Vagina (tissue), 2 donors: Measurements from ENCODE around the gene APC.

ENCODE experiments used
- POLR2A ChIP-seq, 2 donors: fragments of 450-650 bp; IDR thresholded peaks; one replicate each; pipeline ENCODE4 v1.6.1; 2017; ENCODE audit warnings: antibody characterized with exemption in 2 of 2, mild to moderate bottlenecking in 2 of 2, moderate library complexity in 2 of 2
- TF ChIP-seq, protein P1 (sequence below), 3 experiments: fragments of 450-650 bp in 2 of 3; fragments of 200-600 bp in 1 of 3; sonication (generic) in 1 of 3; IDR thresholded peaks; one replicate each; pipeline ENCODE4 v1.5.1; 2017 to 2019; ENCODE audit warnings: antibody characterized with exemption in 3 of 3, mild to moderate bottlenecking in 2 of 3, moderate library complexity in 2 of 3

DNA sequence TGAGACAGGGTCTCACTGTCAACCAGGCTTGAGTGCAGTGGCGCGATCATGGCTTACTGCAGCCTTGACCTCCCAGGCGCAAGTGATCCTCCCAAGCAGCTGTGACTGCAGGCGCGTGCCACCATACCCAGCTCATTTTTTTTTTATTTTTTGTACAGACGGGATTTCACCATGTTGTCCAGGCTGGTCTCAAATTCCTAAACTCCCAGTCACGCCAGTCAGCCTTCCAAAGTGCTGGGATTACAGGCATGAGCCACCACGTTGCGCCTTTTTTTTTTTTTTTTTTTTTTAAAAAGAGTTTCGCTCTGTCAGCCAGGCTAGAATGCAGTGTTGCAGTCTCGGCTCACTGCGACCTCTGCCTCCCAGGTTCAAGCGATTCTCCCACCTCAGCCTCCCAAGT lies 96.3 kb downstream of the APC start:
- TF ChIP-seq, protein P1, sequence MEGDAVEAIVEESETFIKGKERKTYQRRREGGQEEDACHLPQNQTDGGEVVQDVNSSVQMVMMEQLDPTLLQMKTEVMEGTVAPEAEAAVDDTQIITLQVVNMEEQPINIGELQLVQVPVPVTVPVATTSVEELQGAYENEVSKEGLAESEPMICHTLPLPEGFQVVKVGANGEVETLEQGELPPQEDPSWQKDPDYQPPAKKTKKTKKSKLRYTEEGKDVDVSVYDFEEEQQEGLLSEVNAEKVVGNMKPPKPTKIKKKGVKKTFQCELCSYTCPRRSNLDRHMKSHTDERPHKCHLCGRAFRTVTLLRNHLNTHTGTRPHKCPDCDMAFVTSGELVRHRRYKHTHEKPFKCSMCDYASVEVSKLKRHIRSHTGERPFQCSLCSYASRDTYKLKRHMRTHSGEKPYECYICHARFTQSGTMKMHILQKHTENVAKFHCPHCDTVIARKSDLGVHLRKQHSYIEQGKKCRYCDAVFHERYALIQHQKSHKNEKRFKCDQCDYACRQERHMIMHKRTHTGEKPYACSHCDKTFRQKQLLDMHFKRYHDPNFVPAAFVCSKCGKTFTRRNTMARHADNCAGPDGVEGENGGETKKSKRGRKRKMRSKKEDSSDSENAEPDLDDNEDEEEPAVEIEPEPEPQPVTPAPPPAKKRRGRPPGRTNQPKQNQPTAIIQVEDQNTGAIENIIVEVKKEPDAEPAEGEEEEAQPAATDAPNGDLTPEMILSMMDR (IDR thresholded peaks at IDR 0.05) = no peak
- TF ChIP-seq POLR2A (IDR thresholded peaks at IDR 0.05) = no peak
